GM12801 (cell line): Measurements from ENCODE around the gene PLSCR4.

Experiments
- CTCF ChIP-seq: IDR thresholded peaks from one replicate; pipeline ENCODE4 v1.5.1; 2011; ENCODE audit warnings: control low read depth; ENCODE audit not compliant: insufficient read length; ENCODE audit errors: extremely low read depth

The PLSCR4 gene

GRCh38 chr3:146163584-146163983, 87.3 kb downstream of the PLSCR4 start:
- TF ChIP-seq CTCF, result no peak

- TF ChIP-seq CTCF, result no peak
These were observed 88.3 kb downstream of the PLSCR4 start for GRCh38 chr3:146162561-146162960.

- TF ChIP-seq CTCF, result no peak
These were observed 89.3 kb downstream of the PLSCR4 start for GRCh38 chr3:146161663-146162002.

GRCh38 chr3:146160964-146161662, 89.8 kb downstream of the PLSCR4 start, which contains the start of gene PLOD2:
Gene PLOD2, minus strand, starts transcription at chr3:146161184. Its CDS starts 195 bp downstream, at chr3:146160989.
- TF ChIP-seq CTCF, result no peak

- TF ChIP-seq CTCF, result no peak
These were observed 90.5 kb downstream of the PLSCR4 start for GRCh38 chr3:146160321-146160963.

- no peak for TF ChIP-seq CTCF
These were observed 91.1 kb downstream of the PLSCR4 start for GRCh38 chr3:146159616-146160320.

- TF ChIP-seq CTCF, result no peak
These were observed 91.9 kb downstream of the PLSCR4 start for GRCh38 chr3:146159037-146159436.
